GM18873 (cell line): ENCODE results near the gene C2CD4D.

Experiments
- ATAC-seq: cut with Tn5 transposase; IDR thresholded peaks from one replicate; pipeline ENCODE4 v1.9.1; 2021; ENCODE audit warnings: mild to moderate bottlenecking, moderate library complexity, moderate number of reproducible peaks; ENCODE audit not compliant: unreplicated experiment, low FRiP score

The C2CD4D gene

GRCh38 chr1:151816548-151817352, 22.9 kb downstream of the C2CD4D start:
- no peak for ATAC-seq

GRCh38 chr1:151815716-151816327, 23.8 kb downstream of the C2CD4D start:
- no peak for ATAC-seq

- no peak for ATAC-seq
Observed at GRCh38 chr1:151814971-151815545, 24.6 kb downstream of the C2CD4D start.

- no peak for ATAC-seq
Observed at GRCh38 chr1:151814426-151814825, 25.2 kb downstream of the C2CD4D start.

- no peak for ATAC-seq
Observed at GRCh38 chr1:151813271-151813977, 26.2 kb downstream of the C2CD4D start.

GRCh38 chr1:151811181-151811580, 28.4 kb downstream of the C2CD4D start:
- no peak for ATAC-seq

GRCh38 chr1:151809985-151810556, 29.5 kb downstream of the C2CD4D start:
- no peak for ATAC-seq

GRCh38 chr1:151809290-151809984, 30.2 kb downstream of the C2CD4D start:
- no peak for ATAC-seq

- ATAC-seq: no peak
Observed at GRCh38 chr1:151807766-151808165, 31.9 kb downstream of the C2CD4D start.

- no peak for ATAC-seq
Observed at GRCh38 chr1:151807131-151807530, 32.5 kb downstream of the C2CD4D start.

GRCh38 chr1:151806170-151806569, 33.5 kb downstream of the C2CD4D start:
- no peak for ATAC-seq

- ATAC-seq: no peak
Observed at GRCh38 chr1:151805066-151805820, 34.4 kb downstream of the C2CD4D start, which contains the start of gene LINGO4. Gene LINGO4 (minus strand): TSS chr1:151805419. CDS start chr1:151802704, 2,715 bp downstream.

- ATAC-seq: no peak
Observed at GRCh38 chr1:151803915-151804314, 35.7 kb downstream of the C2CD4D start.

- ATAC-seq: no peak
Observed at GRCh38 chr1:151803164-151803563, 36.5 kb downstream of the C2CD4D start.

- ATAC-seq: no peak
Observed at GRCh38 chr1:151802372-151802771, 37.2 kb downstream of the C2CD4D start.

GRCh38 chr1:151801846-151802245, 37.8 kb downstream of the C2CD4D start:
- ATAC-seq: no peak

- ATAC-seq: no peak
Observed at GRCh38 chr1:151801310-151801820, 38.3 kb downstream of the C2CD4D start.

- ATAC-seq: no peak
Observed at GRCh38 chr1:151800830-151801229, 38.8 kb downstream of the C2CD4D start.
